NT2/D1 (cell line): ENCODE results near the gene SMAD2.

Source experiments
- SUZ12 ChIP-seq: IDR thresholded peaks from 2 replicates; pipeline ENCODE4 v1.6.1; 2011; ENCODE audit not compliant: insufficient read length, insufficient read depth; ENCODE audit errors: extremely low read depth
- YY1 ChIP-seq: IDR thresholded peaks from 2 replicates; pipeline ENCODE4 v1.6.1; 2011; ENCODE audit not compliant: insufficient read length, insufficient read depth
- ZNF274 ChIP-seq: IDR thresholded peaks from 2 replicates; pipeline ENCODE4 v1.6.1; 2011; ENCODE audit warnings: mild to moderate bottlenecking, low read depth, low read length

- no peak for TF ChIP-seq YY1
- TF ChIP-seq SUZ12, result no peak
- TF ChIP-seq ZNF274, result no peak
Measured at GRCh38 chr18:47781561-47781960, 148.9 kb downstream of the SMAD2 start.
